Endothelial cell (in vitro differentiated cells): Measurements from ENCODE around the gene SMIM26. TPM values are rescaled to one million over a fixed set of nuclear protein-coding genes. Genes with fewer than 3 reads are reported as not detected.

Experiments
- DNase-seq: peaks from one replicate; pipeline ENCODE4 v3.0.0; 2021; ENCODE audit warnings: low spot score
- H3K27ac Mint-ChIP-seq: one replicate; pipeline ENCODE4 v1.8.0; 2021; ENCODE audit warnings: mixed read lengths, inconsistent platforms; ENCODE audit not compliant: unreplicated experiment
- H3K27me3 Mint-ChIP-seq: one replicate; pipeline ENCODE4 v1.8.0; 2021; ENCODE audit warnings: mild to moderate bottlenecking, moderate library complexity, mixed read lengths, inconsistent platforms; ENCODE audit not compliant: unreplicated experiment
- H3K36me3 Mint-ChIP-seq: one replicate; pipeline ENCODE4 v1.8.0; 2021; ENCODE audit warnings: mild to moderate bottlenecking, low read depth, mixed read lengths, inconsistent platforms; ENCODE audit not compliant: unreplicated experiment
- H3K4me1 Mint-ChIP-seq: one replicate; pipeline ENCODE4 v1.8.0; 2021; ENCODE audit warnings: mild to moderate bottlenecking, mixed read lengths, inconsistent platforms; ENCODE audit not compliant: unreplicated experiment
- H3K4me3 Mint-ChIP-seq: one replicate; pipeline ENCODE4 v1.8.0; 2021; ENCODE audit warnings: mild to moderate bottlenecking, mixed read lengths, inconsistent platforms; ENCODE audit not compliant: unreplicated experiment
- H3K9me3 Mint-ChIP-seq: one replicate; pipeline ENCODE4 v1.8.0; 2021; ENCODE audit warnings: mixed read lengths, inconsistent platforms; ENCODE audit not compliant: unreplicated experiment
- CTCF ChIP-seq: fragments of 200-600 bp; sonication (generic); IDR thresholded peaks from one replicate; pipeline ENCODE4 v1.5.0; 2021; ENCODE audit warnings: antibody characterized with exemption; ENCODE audit not compliant: unreplicated experiment
- total RNA-seq: library from RNA; stranded (reverse); fragmentation: NEBNext Ultra II Directional; extraction: Animal tissue kit (Norgen Biotek cat#: 25700); gene quantifications from one replicate; pipeline ENCODE4 v1.2.1, GENCODE V29; 2021; ENCODE audit not compliant: unreplicated experiment

Gene SMIM26
- total RNA-seq, 1 donor from 2014 or later = 41.0 TPM

- Mint-ChIP-seq H3K27ac (no peak overlapping the region), H3K9me3 (no peaks in the 10 kb centered on the region), H3K4me3 (no peak overlapping the region), H3K27me3 (no peaks in the 10 kb centered on the region), H3K36me3 (peaks cover 50% of the 10 kb centered on the region), H3K4me1 (no peaks in the 10 kb centered on the region)
- TF ChIP-seq CTCF = no peak
- no peak for DNase-seq
These were observed 39.4 kb upstream of the SMIM26 start for GRCh38 chr20:18527836-18528235.

GRCh38 chr20:18529041-18529440 lies 38.2 kb upstream of the SMIM26 start:
- no peak overlapping the region for H3K4me3 Mint-ChIP-seq
- no peak for DNase-seq
- no peaks in the 10 kb centered on the region for H3K4me1 Mint-ChIP-seq
- no peak overlapping the region for H3K27ac Mint-ChIP-seq
- H3K27me3 Mint-ChIP-seq = no peaks in the 10 kb centered on the region
- TF ChIP-seq CTCF = no peak
- peaks cover 50% of the 10 kb centered on the region for H3K36me3 Mint-ChIP-seq
- H3K9me3 Mint-ChIP-seq = no peaks in the 10 kb centered on the region

GRCh38 chr20:18532626-18533025 lies 34.6 kb upstream of the SMIM26 start:
- peaks cover 47% of the 10 kb centered on the region for H3K36me3 Mint-ChIP-seq
- H3K27ac Mint-ChIP-seq = no peak overlapping the region
- no peaks in the 10 kb centered on the region for H3K9me3 Mint-ChIP-seq
- no peak overlapping the region for H3K4me3 Mint-ChIP-seq
- no peaks in the 10 kb centered on the region for H3K4me1 Mint-ChIP-seq
- TF ChIP-seq CTCF = no peak
- no peak for DNase-seq
- peaks cover under 1% of the 10 kb centered on the region for H3K27me3 Mint-ChIP-seq

- H3K9me3 Mint-ChIP-seq = no peaks in the 10 kb centered on the region
- H3K27me3 Mint-ChIP-seq = peaks cover 2% of the 10 kb centered on the region
- TF ChIP-seq CTCF = no peak
- DNase-seq = no peak
- H3K4me3 Mint-ChIP-seq = no peak overlapping the region
- H3K36me3 Mint-ChIP-seq = peaks cover 43% of the 10 kb centered on the region
- H3K27ac Mint-ChIP-seq = no peak overlapping the region
- H3K4me1 Mint-ChIP-seq = no peaks in the 10 kb centered on the region
These were observed 33.7 kb upstream of the SMIM26 start for GRCh38 chr20:18533491-18533890.

GRCh38 chr20:18533978-18534644 lies 33.1 kb upstream of the SMIM26 start:
- H3K9me3 Mint-ChIP-seq = no peaks in the 10 kb centered on the region
- no peak for DNase-seq
- H3K4me3 Mint-ChIP-seq = no peak overlapping the region
- peaks cover 2% of the 10 kb centered on the region for H3K27me3 Mint-ChIP-seq
- no peak overlapping the region for H3K27ac Mint-ChIP-seq
- H3K4me1 Mint-ChIP-seq = no peaks in the 10 kb centered on the region
- H3K36me3 Mint-ChIP-seq = peaks cover 40% of the 10 kb centered on the region
- TF ChIP-seq CTCF = no peak
